GM19099 (cell line): ENCODE results near the gene BOD1.

Source experiments
- POLR2A ChIP-seq: IDR thresholded peaks from 3 replicates; pipeline ENCODE4 v1.6.1; 2011; ENCODE audit warnings: low read depth; ENCODE audit not compliant: insufficient read length; ENCODE audit errors: extremely low read depth

BOD1 gene

GRCh38 chr5:173645437-173645807, 29.0 kb upstream of the BOD1 start:
- no peak for TF ChIP-seq POLR2A

GRCh38 chr5:173644673-173645436, 28.4 kb upstream of the BOD1 start:
- TF ChIP-seq POLR2A: no peak

- no peak for TF ChIP-seq POLR2A
These were observed 27.5 kb upstream of the BOD1 start for GRCh38 chr5:173643964-173644363.

DNA sequence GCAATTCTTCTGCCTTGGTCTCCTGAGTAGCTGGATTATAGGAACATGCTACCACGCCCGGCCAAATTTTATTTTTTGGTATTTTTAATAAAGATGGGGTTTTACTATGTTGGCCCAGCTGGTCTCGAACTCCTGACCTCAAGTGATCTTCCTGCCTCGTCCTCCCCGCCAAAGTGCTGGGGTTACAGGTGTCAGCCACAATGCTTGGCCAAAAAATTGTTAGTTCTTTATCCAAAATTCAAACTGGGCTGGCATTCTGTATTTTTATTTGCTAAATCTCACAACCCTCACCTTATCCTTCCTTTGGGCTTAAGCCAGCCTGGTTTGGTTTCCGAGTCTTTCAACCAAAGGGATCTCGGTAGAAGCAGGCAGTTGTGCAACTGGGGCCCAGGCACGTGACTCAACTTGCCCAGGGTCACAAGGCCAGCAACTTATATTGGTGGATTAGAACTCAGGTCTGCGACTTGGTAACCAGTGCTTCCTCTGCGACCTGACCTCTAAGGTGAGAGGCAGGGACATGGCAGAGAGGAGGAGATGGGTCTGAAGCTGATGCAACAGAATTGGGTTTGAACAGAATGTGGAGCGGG, 26.5 kb upstream of the BOD1 start:
- no peak for TF ChIP-seq POLR2A

DNA sequence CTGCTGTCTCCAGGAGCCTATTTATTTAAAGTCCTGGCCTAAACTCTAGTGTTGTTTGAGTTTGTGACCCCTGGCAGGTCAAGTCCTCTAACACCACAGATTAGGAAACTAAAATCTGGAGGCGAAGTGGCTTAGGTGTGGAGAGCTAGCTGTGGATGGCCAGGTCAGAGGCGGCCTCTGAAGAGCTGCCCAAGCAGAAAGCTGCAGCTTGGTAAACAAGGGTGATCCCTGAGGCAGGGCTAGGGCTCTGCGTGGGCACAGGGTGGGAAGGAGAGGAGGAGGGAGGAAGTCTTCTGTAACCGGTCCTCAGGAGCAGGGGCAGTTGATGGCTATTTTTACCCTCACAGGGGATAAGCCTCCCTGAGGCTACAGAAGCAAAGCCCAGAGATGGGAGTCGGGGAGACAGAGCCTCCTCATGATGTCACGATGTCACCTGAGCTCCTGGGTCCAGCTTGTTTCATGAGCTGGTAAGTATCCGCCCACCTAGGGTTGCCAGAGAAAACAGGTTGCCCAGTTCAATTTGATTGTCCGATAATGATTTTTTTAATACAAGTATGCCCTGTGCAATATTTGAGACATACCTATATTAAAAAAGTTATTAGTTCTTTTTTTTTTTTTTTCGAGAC, 25.9 kb upstream of the BOD1 start:
- TF ChIP-seq POLR2A: no peak

- TF ChIP-seq POLR2A: no peak
These were observed 23.8 kb upstream of the BOD1 start for GRCh38 chr5:173640156-173640804.

DNA sequence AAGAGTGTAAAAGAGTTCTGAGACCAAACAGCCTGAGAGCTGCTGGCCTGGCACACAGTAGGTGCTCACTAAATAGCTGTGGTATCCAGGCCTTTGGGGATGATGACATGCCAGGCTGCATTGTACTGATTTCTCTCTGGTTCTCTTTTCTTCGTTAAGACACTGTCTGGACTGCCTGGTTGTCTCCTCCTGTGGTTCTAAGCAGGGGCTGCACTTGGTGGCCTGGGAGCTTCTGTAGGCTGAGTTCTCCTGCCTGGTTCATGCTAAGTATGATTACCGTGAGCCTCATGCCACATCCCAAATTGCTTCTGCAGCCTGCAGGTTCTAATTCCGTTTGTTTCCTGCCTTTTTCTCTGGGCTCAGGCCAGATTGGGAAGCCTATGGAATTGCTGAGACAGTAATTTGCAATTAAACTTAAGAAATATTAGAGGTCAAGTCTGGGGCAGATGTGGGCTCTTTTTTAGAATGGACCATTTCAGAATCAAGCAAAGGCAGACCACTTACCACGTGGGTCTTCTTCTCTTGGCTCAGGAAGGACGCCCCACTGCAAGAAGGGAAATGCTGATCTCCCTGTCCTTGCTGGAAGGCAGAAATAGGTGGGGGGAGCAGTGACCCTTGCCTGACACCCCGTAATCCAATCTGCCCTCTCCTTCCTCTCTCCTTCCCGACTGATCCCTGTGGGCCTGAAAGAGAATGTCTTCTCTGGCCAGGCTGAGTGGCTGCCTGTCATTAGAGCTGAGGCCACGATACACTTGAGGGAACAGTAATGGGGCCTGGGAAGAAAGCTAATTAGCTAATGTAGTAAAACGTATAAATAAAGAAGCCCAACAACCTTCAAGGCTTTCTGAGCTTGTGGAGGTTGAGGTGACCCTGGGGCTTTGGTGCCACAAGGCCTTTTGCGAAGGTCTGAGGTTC, 21.9 kb upstream of the BOD1 start:
- TF ChIP-seq POLR2A: no peak

GRCh38 chr5:173637340-173637739, 20.9 kb upstream of the BOD1 start:
- TF ChIP-seq POLR2A: no peak

DNA sequence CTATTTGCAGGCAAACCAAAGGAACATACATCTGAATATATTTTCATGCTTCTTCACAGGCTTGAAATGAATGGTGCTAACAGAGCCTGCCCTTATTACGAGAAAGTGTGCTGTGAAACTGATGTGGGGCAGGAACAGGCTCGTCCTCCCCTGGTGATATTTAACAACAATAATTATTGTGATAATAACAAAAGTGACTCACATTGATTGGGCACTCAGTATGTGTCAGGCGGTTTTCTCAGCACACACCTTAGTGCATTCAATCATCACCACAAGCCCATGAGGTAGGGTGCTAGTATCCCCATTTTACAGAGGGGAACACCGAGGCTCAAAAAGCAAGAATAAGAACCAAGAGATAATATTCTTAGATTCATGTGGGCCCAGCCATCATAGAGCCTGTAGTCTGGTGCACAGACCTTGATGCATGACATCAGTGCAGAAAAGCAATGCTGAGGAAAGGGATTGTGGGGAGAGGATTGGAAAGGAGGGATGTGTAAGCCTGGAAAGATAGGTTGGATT, 18.1 kb upstream of the BOD1 start:
- no peak for TF ChIP-seq POLR2A

DNA sequence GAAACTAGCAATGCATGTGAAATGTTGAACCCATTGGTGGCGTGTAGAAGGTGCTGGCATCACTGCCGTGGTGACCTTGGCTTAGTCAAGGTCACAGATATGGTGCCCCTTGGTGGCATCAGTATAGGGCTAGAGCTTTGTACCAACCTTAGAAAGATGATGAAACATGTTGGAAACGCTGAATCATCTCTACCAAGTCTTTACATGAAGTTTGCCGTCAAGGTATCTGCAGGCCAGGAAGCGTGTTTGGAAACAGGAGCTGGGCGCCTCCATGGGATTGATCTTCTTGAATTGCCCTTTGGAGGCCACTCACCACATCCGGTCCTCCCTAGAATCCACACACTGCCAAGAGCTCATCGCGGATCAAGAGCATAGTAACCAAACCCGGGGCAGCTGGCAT, 16.9 kb upstream of the BOD1 start:
- TF ChIP-seq POLR2A: no peak

GRCh38 chr5:173631478-173631877, 15.0 kb upstream of the BOD1 start:
- TF ChIP-seq POLR2A: no peak

DNA sequence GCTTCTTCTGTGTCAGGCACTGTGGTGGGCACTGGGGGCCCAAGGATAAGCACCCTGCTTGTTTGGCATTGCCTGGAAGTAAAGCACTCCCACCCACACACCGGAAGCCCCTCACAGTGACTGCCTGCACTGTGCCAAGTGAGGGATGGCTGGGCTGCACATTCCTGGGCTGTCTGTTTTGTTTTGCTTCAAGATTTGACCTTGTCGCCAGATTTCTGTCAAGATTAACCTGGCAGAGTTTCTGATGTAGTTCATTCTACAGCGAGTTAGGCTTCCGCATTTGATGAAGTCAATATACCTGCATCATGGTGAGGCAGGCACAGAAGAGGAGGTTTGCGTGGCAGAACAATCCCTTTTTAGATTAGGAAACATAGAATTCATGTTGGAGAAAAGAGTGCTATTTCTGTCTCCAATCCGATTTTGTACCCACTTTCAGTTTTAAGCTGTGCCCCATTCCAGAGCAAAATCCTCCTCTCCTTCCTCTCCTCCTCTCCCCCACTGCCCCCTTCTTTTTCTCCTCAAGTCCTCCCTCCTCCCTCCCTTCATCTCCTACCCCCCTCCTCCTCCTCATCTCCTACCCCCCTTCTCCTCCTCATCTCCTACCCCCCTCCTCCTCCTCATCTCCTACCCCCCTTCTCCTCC, 14.4 kb upstream of the BOD1 start:
- no peak for TF ChIP-seq POLR2A

- no peak for TF ChIP-seq POLR2A
These were observed 13.2 kb upstream of the BOD1 start for GRCh38 chr5:173629628-173630027.

- TF ChIP-seq POLR2A: no peak
These were observed 12.1 kb upstream of the BOD1 start for GRCh38 chr5:173628501-173628900.

DNA sequence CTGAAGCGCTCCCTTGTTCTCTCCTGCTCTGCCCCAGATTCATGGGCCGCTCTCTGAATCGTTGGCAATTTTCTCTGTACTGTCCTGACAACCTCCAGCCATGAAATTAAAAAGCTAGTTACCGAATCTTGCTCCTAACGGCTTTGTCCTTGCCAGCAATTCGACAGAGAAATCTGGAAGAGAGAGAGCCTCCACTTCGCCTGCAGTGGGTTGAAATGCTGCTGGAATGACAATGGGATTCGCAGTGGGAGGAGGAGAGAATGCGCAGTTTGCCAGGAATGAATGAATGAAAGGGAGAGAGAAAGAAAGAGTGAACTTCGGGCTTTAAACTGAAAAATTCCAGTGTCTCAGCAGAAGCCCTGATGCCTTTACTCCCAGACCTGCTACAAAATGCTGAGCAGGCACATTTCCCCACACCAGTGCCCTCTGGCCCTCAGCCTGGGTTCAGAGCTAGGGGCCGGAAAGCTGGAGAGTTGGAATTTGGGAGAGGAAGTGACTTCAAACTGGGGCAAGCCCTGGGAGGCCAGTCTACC, 11.5 kb upstream of the BOD1 start:
- no peak for TF ChIP-seq POLR2A

DNA sequence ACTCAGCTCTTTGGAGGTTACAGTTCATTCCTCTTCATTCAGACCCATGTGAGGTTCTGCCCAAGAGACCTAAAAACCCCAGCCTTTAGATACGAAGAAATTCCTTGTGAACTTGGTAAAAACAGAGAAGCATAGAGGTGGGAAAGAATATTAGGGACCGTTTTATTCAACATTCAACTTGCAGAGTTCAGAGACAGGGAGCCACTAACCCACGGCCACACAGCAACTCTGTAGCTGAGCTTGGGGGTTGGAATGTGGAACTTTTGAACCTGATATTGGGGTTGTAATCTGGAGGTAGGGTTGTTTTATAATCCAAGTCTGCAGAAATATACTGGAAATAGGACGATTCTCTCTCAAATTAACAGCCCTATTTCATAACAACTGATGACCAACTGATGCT, 10.8 kb upstream of the BOD1 start:
- TF ChIP-seq POLR2A: no peak
